H1 (cell line): ENCODE data around the gene TLX1.

Experiments used
- ATF2 ChIP-seq: IDR thresholded peaks from 2 replicates; pipeline ENCODE4 v1.6.1; 2012; ENCODE audit warnings: low read length, inconsistent platforms
- CTCF ChIP-seq, 3 experiments: IDR thresholded peaks; 1 replicate in 2 of 3; 2 replicates in 1 of 3; pipeline versions ENCODE4 v1.5.1 to v1.6.1; 2011; ENCODE audit warnings: low read length in 3 of 3, mild to moderate bottlenecking in 3 of 3, inconsistent platforms in 2 of 3, low read depth in 1 of 3, moderate library complexity in 1 of 3; ENCODE audit not compliant: insufficient read depth in 1 of 3; ENCODE audit errors: control extremely low read depth in 1 of 3
- JUND ChIP-seq: IDR thresholded peaks from 2 replicates; pipeline ENCODE4 v1.6.1; 2011; ENCODE audit warnings: mild to moderate bottlenecking, improper control_type of control experiment, low read length
- POLR2A ChIP-seq, 2 experiments: IDR thresholded peaks; 1 replicate in 1 of 2; 2 replicates in 1 of 2; pipeline ENCODE4 v1.6.1; 2011; ENCODE audit warnings: low read depth in 2 of 2, low read length in 2 of 2, mild to moderate bottlenecking in 2 of 2; ENCODE audit errors: control extremely low read depth in 1 of 2
- TAF1 ChIP-seq: IDR thresholded peaks from 2 replicates; pipeline ENCODE4 v1.6.1; 2011; ENCODE audit warnings: mild to moderate bottlenecking, low read depth, low read length

- TF ChIP-seq POLR2A (IDR thresholded peaks at IDR 0.05; ENCODE audit: control extremely low read depth in 1 of 2, low read depth in 2 of 2, low read length in 2 of 2) = no peak
- TF ChIP-seq ATF2 = no peak
- no peak for TF ChIP-seq TAF1
- TF ChIP-seq CTCF (IDR thresholded peaks at IDR 0.05; ENCODE audit: control extremely low read depth in 1 of 3, insufficient read depth in 1 of 3, low read depth in 1 of 3, low read length in 3 of 3) = no peak
- no peak for TF ChIP-seq JUND
Measured at GRCh38 chr10:101136708-101137121, 5.6 kb downstream of the TLX1 start.
